DND-41 (cell line): ENCODE data around the gene LZTFL1.
A peak's percentile ranks its signal among the peaks of the same experiment; 100 is the strongest.

Source experiments
- ATAC-seq: fragments of 200-7000 bp; cut with Tn5 transposase; 3 replicates; pipeline ENCODE4 v1.9.1; 2021; ENCODE audit warnings: low read depth; ENCODE audit not compliant: insufficient read depth
- DNase-seq: peaks from one replicate; pipeline ENCODE4 v3.0.0-alpha.2; 2020
- H2AFZ ChIP-seq: 2 replicates; pipeline ENCODE4 v1.6.0; 2012; ENCODE audit warnings: low read depth, low read length
- H3K27ac ChIP-seq: 2 replicates; pipeline ENCODE4 v1.5.1; 2012; ENCODE audit warnings: low read length, inconsistent platforms
- H3K27me3 ChIP-seq: fragments of 200-600 bp; sonication (generic); 2 replicates; pipeline ENCODE4 v1.6.0; 2012; ENCODE audit warnings: low read length, mild to moderate bottlenecking, inconsistent platforms; ENCODE audit not compliant: insufficient read depth, poor library complexity
- H3K36me3 ChIP-seq: 2 replicates; pipeline ENCODE4 v1.5.1; 2012; ENCODE audit warnings: low read length, inconsistent platforms; ENCODE audit not compliant: insufficient read depth
- H3K4me1 ChIP-seq: 2 replicates; pipeline ENCODE4 v1.5.1; 2012; ENCODE audit warnings: mild to moderate bottlenecking, low read length; ENCODE audit not compliant: insufficient read depth
- H3K4me2 ChIP-seq: 2 replicates; pipeline ENCODE4 v1.6.0; 2012; ENCODE audit warnings: mild to moderate bottlenecking, moderate library complexity, low read length, inconsistent platforms; ENCODE audit not compliant: insufficient read depth
- H3K4me3 ChIP-seq, 2 experiments: fragments of 200-600 bp in 1 of 2; shearing (Covaris generic) in 1 of 2; 2 replicates each; pipeline ENCODE4 v1.5.1; 2012 to 2016; ENCODE audit warnings: inconsistent platforms in 2 of 2, low read length in 2 of 2, mild to moderate bottlenecking in 2 of 2, low read depth in 1 of 2, moderate library complexity in 1 of 2
- H3K79me2 ChIP-seq: 2 replicates; pipeline ENCODE4 v1.6.0; 2012; ENCODE audit warnings: low read length, inconsistent platforms; ENCODE audit not compliant: insufficient read depth
- H3K9ac ChIP-seq: 2 replicates; pipeline ENCODE4 v1.6.0; 2012; ENCODE audit warnings: low read depth, mild to moderate bottlenecking, inconsistent platforms, low read length, moderate library complexity
- H3K9me3 ChIP-seq: 2 replicates; pipeline ENCODE4 v1.5.1; 2012; ENCODE audit warnings: low read length, moderate library complexity, mild to moderate bottlenecking, inconsistent platforms; ENCODE audit not compliant: insufficient read depth, severe bottlenecking
- H4K20me1 ChIP-seq: 2 replicates; pipeline ENCODE4 v1.6.0; 2012; ENCODE audit warnings: low read length; ENCODE audit not compliant: insufficient read depth
- EZH2 ChIP-seq: IDR thresholded peaks from 3 replicates; pipeline ENCODE4 v1.6.1; 2012; ENCODE audit warnings: borderline replicate concordance, low read depth, mild to moderate bottlenecking, moderate library complexity, low read length, inconsistent platforms; ENCODE audit not compliant: severe bottlenecking
- TF ChIP-seq, protein P1 (sequence below): IDR thresholded peaks from 2 replicates; pipeline ENCODE4 v1.5.1; 2012; ENCODE audit warnings: borderline replicate concordance, low read length, moderate library complexity, mild to moderate bottlenecking; ENCODE audit not compliant: poor library complexity, severe bottlenecking; ENCODE audit errors: extremely low read depth

The LZTFL1 gene

DNA sequence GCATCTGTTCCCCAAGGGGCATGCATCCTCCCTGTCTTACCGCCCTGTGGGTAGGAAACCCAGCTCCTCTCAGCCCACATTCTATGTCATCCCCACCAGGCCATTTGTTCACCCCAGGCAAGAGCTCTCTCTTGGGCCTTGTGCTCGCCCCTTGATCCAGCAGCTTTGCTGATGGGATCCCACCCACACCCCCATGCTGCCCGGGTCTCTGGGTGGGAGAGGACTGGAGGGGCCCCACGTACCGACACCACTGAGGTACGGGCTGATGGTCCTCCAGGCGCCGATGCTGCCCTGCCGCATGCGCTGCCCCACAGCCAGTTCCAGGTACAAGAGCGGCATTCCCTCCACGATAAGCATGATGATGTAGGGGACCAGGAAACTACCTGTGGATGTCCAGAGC lies 60.1 kb downstream of the LZTFL1 start:
- H3K27ac ChIP-seq: no peak overlapping the region
- DNase-seq (peak; percentile 1), ATAC-seq (no peak)
- 0 out of 2 replicates have a peak, but pooled peaks cover 2% of the 10 kb centered on the region for H3K36me3 ChIP-seq
- H3K79me2 ChIP-seq: no peaks in the 10 kb centered on the region
- H2AFZ ChIP-seq: no peak overlapping the region
- no peak overlapping the region for H3K4me3 ChIP-seq
- H3K4me2 ChIP-seq: no peak overlapping the region
- H3K27me3 ChIP-seq: no peaks in the 10 kb centered on the region
- H3K9ac ChIP-seq: no peak overlapping the region
- H3K4me1 ChIP-seq: no peaks in the 10 kb centered on the region
- H3K9me3 ChIP-seq: peaks cover 2% of the 10 kb centered on the region
- TF ChIP-seq, protein P1, sequence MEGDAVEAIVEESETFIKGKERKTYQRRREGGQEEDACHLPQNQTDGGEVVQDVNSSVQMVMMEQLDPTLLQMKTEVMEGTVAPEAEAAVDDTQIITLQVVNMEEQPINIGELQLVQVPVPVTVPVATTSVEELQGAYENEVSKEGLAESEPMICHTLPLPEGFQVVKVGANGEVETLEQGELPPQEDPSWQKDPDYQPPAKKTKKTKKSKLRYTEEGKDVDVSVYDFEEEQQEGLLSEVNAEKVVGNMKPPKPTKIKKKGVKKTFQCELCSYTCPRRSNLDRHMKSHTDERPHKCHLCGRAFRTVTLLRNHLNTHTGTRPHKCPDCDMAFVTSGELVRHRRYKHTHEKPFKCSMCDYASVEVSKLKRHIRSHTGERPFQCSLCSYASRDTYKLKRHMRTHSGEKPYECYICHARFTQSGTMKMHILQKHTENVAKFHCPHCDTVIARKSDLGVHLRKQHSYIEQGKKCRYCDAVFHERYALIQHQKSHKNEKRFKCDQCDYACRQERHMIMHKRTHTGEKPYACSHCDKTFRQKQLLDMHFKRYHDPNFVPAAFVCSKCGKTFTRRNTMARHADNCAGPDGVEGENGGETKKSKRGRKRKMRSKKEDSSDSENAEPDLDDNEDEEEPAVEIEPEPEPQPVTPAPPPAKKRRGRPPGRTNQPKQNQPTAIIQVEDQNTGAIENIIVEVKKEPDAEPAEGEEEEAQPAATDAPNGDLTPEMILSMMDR: no peak
- no peak for TF ChIP-seq EZH2
- 0 out of 2 replicates have a peak, but pooled peaks cover 3% of the 10 kb centered on the region for H4K20me1 ChIP-seq

DNA sequence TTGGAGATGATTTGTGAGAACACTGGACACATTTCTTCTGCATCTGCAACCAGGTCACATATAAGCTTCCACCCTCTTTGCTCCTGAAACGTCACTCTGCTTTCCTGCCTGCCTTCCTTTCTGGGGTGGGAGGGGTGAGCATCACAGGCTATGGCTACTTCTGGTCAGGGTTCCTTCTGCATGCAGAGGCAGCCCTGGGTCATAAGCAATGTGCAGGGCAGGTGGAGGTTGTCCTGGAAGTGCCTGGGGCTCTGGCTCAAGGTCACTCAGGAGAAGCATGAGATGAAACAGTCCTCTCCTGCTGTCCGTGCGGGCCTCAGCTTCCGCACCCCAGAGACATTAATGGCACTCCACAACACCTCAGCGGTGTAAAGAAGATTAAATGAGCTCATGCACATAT lies 60.6 kb downstream of the LZTFL1 start:
- Histone ChIP-seq H3K27ac (no peak overlapping the region), H3K9ac (no peak overlapping the region), H3K4me2 (no peak overlapping the region), H3K36me3 (0 out of 2 replicates have a peak, but pooled peaks cover 2% of the 10 kb centered on the region), H3K4me3 (no peak overlapping the region), H4K20me1 (0 out of 2 replicates have a peak, but pooled peaks cover 3% of the 10 kb centered on the region), H3K27me3 (no peaks in the 10 kb centered on the region), H3K79me2 (no peaks in the 10 kb centered on the region), H3K4me1 (no peaks in the 10 kb centered on the region), H3K9me3 (peaks cover 2% of the 10 kb centered on the region), H2AFZ (no peak overlapping the region)
- DNase-seq: peak; percentile 1
- no peak for ATAC-seq
- TF ChIP-seq, protein P1: no peak
- TF ChIP-seq EZH2: no peak

DNA sequence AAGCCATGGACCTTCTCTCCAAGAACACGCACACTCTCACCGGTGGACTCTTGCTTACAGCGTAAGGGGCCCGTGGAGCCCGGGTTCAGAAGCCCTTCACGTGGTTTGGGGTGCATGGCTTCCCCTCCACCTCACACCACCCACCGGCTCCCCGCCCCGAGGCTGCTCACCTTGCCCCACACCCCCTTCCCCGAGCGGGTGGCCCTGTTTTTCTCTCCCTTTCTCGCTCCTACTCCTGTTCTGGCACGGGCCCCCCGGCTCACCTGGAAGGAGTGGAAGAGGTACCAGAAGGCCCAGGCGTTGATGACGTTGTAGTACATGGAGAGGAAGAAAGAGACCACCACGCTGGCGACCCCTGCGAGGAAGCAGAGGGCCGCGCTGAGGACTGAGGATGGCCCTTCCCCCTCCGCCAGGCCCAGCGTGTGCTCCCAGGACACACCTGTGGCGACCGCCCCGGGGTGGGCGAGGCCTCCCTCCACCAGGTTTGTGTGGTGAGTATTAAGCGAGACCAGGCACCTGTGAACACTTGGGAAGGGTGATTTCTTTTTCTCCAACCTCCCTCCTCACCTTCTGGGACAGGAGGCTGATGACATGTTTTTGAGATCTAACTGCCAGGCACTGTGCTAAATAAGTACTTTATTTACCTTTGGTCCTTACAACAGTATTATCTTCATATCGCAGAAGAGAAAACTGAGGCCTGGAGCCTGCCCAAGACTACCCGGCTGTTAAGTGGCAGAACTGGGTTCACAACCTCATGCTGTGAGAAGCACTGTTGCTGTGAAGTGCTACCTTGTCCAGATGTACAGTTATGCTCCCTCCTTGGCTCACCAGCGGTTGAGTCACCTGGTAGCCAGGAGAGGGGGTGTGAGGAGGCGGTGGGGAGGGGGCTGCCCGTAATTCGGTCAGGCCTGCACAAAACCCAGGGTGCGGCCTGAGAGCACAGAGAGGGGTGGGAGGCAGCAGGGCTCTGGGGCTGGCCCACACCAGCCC lies 61.9 kb downstream of the LZTFL1 start:
- Histone ChIP-seq H3K4me3 (no peak overlapping the region), H3K9me3 (peaks cover 2% of the 10 kb centered on the region), H3K27ac (no peak overlapping the region), H3K9ac (no peak overlapping the region), H3K27me3 (no peaks in the 10 kb centered on the region), H3K4me1 (no peaks in the 10 kb centered on the region), H2AFZ (no peak overlapping the region), H3K4me2 (no peak overlapping the region), H3K79me2 (no peaks in the 10 kb centered on the region), H3K36me3 (0 out of 2 replicates have a peak, but pooled peaks cover 2% of the 10 kb centered on the region), H4K20me1 (0 out of 2 replicates have a peak, but pooled peaks cover 3% of the 10 kb centered on the region)
- ATAC-seq (no peak), DNase-seq (no peak)
- TF ChIP-seq, protein P1: no peak
- TF ChIP-seq EZH2: no peak
